Esophagus muscularis mucosa (tissue), 3 donors: ENCODE data around the gene CYP4F22.

Source experiments
- POLR2A ChIP-seq: fragments of 450-650 bp; IDR thresholded peaks from one replicate; pipeline ENCODE4 v1.6.1; 2017; ENCODE audit warnings: antibody characterized with exemption, moderate library complexity, mild to moderate bottlenecking, low read depth
- TF ChIP-seq, protein P1 (sequence below), 3 experiments: fragments of 200-600 bp in 2 of 3; fragments of 450-650 bp in 1 of 3; sonication (generic) in 2 of 3; IDR thresholded peaks; one replicate each; pipeline ENCODE4 v1.5.1; 2017 to 2019; ENCODE audit warnings: antibody characterized with exemption in 3 of 3, mild to moderate bottlenecking in 2 of 3, moderate library complexity in 1 of 3

DNA sequence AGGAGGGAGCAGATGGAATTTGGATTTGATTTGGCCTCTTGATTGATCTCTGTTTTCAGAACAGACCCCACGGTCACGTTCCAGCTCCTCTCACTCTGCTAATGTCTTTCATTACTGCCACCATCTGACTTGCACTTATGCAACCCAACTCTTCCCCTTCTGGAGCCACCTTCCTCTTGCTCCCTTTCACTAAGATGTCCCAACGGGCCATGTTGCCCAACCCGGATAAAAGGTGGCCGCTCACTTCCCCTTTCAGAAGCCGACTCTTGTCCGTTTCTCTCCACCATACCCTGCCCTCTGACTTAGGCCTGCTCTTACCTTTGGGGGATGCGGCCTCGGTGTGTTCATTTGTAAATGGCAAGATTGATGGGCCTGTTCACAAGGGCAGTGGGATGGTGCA lies 79.3 kb downstream of the CYP4F22 start:
- TF ChIP-seq, protein P1, sequence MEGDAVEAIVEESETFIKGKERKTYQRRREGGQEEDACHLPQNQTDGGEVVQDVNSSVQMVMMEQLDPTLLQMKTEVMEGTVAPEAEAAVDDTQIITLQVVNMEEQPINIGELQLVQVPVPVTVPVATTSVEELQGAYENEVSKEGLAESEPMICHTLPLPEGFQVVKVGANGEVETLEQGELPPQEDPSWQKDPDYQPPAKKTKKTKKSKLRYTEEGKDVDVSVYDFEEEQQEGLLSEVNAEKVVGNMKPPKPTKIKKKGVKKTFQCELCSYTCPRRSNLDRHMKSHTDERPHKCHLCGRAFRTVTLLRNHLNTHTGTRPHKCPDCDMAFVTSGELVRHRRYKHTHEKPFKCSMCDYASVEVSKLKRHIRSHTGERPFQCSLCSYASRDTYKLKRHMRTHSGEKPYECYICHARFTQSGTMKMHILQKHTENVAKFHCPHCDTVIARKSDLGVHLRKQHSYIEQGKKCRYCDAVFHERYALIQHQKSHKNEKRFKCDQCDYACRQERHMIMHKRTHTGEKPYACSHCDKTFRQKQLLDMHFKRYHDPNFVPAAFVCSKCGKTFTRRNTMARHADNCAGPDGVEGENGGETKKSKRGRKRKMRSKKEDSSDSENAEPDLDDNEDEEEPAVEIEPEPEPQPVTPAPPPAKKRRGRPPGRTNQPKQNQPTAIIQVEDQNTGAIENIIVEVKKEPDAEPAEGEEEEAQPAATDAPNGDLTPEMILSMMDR (IDR thresholded peaks at IDR 0.05) = no peak
- TF ChIP-seq POLR2A = no peak
